ENCODE data around the gene GMPPA.

Gene GMPPA

GRCh38 chr2:219506802-219507526, 8.3 kb downstream of the GMPPA start:
- DNase-seq, result no peak

GRCh38 chr2:219507581-219508443, 9.1 kb downstream of the GMPPA start:
- no peak for DNase-seq

- no peak for DNase-seq
Measured at GRCh38 chr2:219508444-219508734, 9.7 kb downstream of the GMPPA start.

GRCh38 chr2:219508971-219509779, 10.5 kb downstream of the GMPPA start:
- no peak for DNase-seq

- peak; percentile 88 for DNase-seq
Measured at GRCh38 chr2:219509780-219510511, 11.3 kb downstream of the GMPPA start.

GRCh38 chr2:219510512-219511135, 11.9 kb downstream of the GMPPA start:
- no peak for DNase-seq

- DNase-seq, result no peak
Measured at GRCh38 chr2:219511547-219512325, 13.0 kb downstream of the GMPPA start.

- DNase-seq, result no peak
Measured at GRCh38 chr2:219512524-219513216, 14.0 kb downstream of the GMPPA start.

GRCh38 chr2:219513787-219514186, 15.1 kb downstream of the GMPPA start:
- DNase-seq, result no peak

GRCh38 chr2:219514196-219514761, 15.6 kb downstream of the GMPPA start, which contains the start of gene ASIC4:
ASIC4 (plus strand) TSS chr2:219514482; CDS start chr2:219514725, 243 bp downstream.
- DNase-seq, result no peak

GRCh38 chr2:219514836-219515235, 16.1 kb downstream of the GMPPA start:
- DNase-seq, result no peak

- no peak for DNase-seq
Measured at GRCh38 chr2:219515874-219516629, 17.4 kb downstream of the GMPPA start.

- no peak for DNase-seq
Measured at GRCh38 chr2:219516888-219517287, 18.2 kb downstream of the GMPPA start.

- no peak for DNase-seq
Measured at GRCh38 chr2:219517954-219518778, 19.5 kb downstream of the GMPPA start.

GRCh38 chr2:219519526-219519916, 20.8 kb downstream of the GMPPA start:
- DNase-seq, result no peak

- no peak for DNase-seq
Measured at GRCh38 chr2:219520079-219520478, 21.4 kb downstream of the GMPPA start.

- DNase-seq, result peak; percentile 99
Measured at GRCh38 chr2:219521066-219521880, 22.6 kb downstream of the GMPPA start.
